B cell (primary cell): Measurements from ENCODE around the gene LDHA. TPM values are rescaled to one million over a fixed set of nuclear protein-coding genes. Genes with fewer than 3 reads are reported as not detected.

Experiments
- ATAC-seq: fragments of 200-7000 bp; cut with Tn5 transposase; one replicate; pipeline ENCODE4 v1.10.0; 2021; ENCODE audit warnings: low read depth, mild to moderate bottlenecking, moderate number of reproducible peaks, moderate library complexity
- CTCF ChIA-PET: fragments of 350-600 bp; sonication (Branson Sonifier 250); formaldehyde crosslinking; loops from one replicate; lab custom pipeline; 2021; ENCODE audit warnings: antibody characterized with exemption, inconsistent platforms; lab: Charles Lee
- POLR2A ChIA-PET: fragments of 350-600 bp; sonication (Branson Sonifier 250); formaldehyde crosslinking; loops from one replicate; lab custom pipeline; 2021; ENCODE audit warnings: antibody characterized with exemption; lab: Charles Lee
- DNase-seq: peaks from one replicate; pipeline ENCODE4 v3.0.0; 2013
- H2AFZ ChIP-seq: 2 replicates; pipeline ENCODE4 v1.6.1; 2012; ENCODE audit warnings: mild to moderate bottlenecking, low read depth, low read length; ENCODE audit not compliant: insufficient read depth, poor library complexity, severe bottlenecking
- H3K27ac ChIP-seq, 2 donors: 1 replicate in 1 of 2; 2 replicates in 1 of 2; pipeline ENCODE4 v1.5.1; 2012 to 2013; ENCODE audit warnings: low read length in 2 of 2, mild to moderate bottlenecking in 2 of 2, moderate library complexity in 1 of 2
- H3K27me3 ChIP-seq, 4 experiments: fragments of 200-600 bp in 1 of 4; sonication (generic) in 1 of 4; replicated peaks in 1 of 4; 1 replicate in 2 of 4; 2 replicates in 2 of 4; pipeline versions ENCODE4 v1.6.1 to v1.7.0; 2013 to 2016; ENCODE audit warnings: low read length in 3 of 4, mild to moderate bottlenecking in 2 of 4, mixed read lengths in 1 of 4, moderate library complexity in 1 of 4; ENCODE audit not compliant: insufficient read depth in 4 of 4, control insufficient read depth in 3 of 4; ENCODE audit errors: control extremely low read depth in 1 of 4
- H3K36me3 ChIP-seq, 2 experiments: replicated peaks in 1 of 2; 1 replicate in 1 of 2; 2 replicates in 1 of 2; pipeline versions ENCODE4 v1.6.1 to v1.7.1; 2013; ENCODE audit warnings: low read length in 1 of 2; ENCODE audit not compliant: insufficient read depth in 2 of 2, control insufficient read depth in 1 of 2; ENCODE audit errors: control extremely low read depth in 1 of 2, extremely low read depth in 1 of 2
- H3K4me1 ChIP-seq, 2 donors: fragments of 200-600 bp in 1 of 2; sonication (generic) in 1 of 2; 1 replicate in 1 of 2; 2 replicates in 1 of 2; pipeline versions ENCODE4 v1.5.1 to v1.6.1; 2013 to 2017; ENCODE audit warnings: low read length in 2 of 2; ENCODE audit not compliant: control insufficient read depth in 2 of 2, insufficient read depth in 2 of 2
- H3K4me2 ChIP-seq: replicated peaks from 2 replicates; pipeline ENCODE3; 2012; ENCODE audit warnings: mild to moderate bottlenecking, low read depth, low read length; ENCODE audit not compliant: poor library complexity, severe bottlenecking
- H3K4me3 ChIP-seq, 5 experiments: fragments of 200-600 bp in 1 of 5; sonication (generic) in 1 of 5; 1 replicate in 3 of 5; 2 replicates in 2 of 5; pipeline versions ENCODE4 v1.5.1 to v1.7.0; 2011 to 2016; ENCODE audit warnings: low read length in 4 of 5, mild to moderate bottlenecking in 4 of 5, low read depth in 2 of 5, control low read depth in 1 of 5, moderate library complexity in 1 of 5; ENCODE audit not compliant: insufficient read depth in 1 of 5; ENCODE audit errors: control extremely low read depth in 1 of 5, extremely low read depth in 1 of 5
- H3K79me2 ChIP-seq: fragments of 200-600 bp; sonication (generic); one replicate; pipeline ENCODE4 v1.6.0; 2016; ENCODE audit warnings: low read length; ENCODE audit not compliant: control insufficient read depth, insufficient read depth
- H3K9ac ChIP-seq: fragments of 200-600 bp; sonication (generic); 2 replicates; pipeline ENCODE4 v1.6.1; 2017; ENCODE audit warnings: mild to moderate bottlenecking, low read length, moderate library complexity
- H3K9me3 ChIP-seq, 3 donors: one replicate each; pipeline versions ENCODE4 v1.6.1 to v1.7.1; 2013; ENCODE audit warnings: low read length in 2 of 3; ENCODE audit not compliant: control insufficient read depth in 2 of 3, insufficient read depth in 1 of 3; ENCODE audit errors: control extremely low read depth in 1 of 3
- H4K20me1 ChIP-seq: 2 replicates; pipeline ENCODE4 v1.6.0; 2012; ENCODE audit warnings: mild to moderate bottlenecking, low read length; ENCODE audit not compliant: insufficient read depth, control insufficient read depth, poor library complexity, severe bottlenecking
- H3K27ac Mint-ChIP-seq: one replicate; pipeline ENCODE4 v1.8.0; 2021; ENCODE audit warnings: mixed read lengths
- H3K27me3 Mint-ChIP-seq: one replicate; pipeline ENCODE4 v1.8.0; 2021; ENCODE audit warnings: mixed read lengths
- H3K4me1 Mint-ChIP-seq: one replicate; pipeline ENCODE4 v1.8.0; 2021; ENCODE audit warnings: mixed read lengths
- H3K4me3 Mint-ChIP-seq: one replicate; pipeline ENCODE4 v1.8.0; 2021; ENCODE audit warnings: mixed read lengths
- H3K9me3 Mint-ChIP-seq: one replicate; pipeline ENCODE4 v1.8.0; 2022; ENCODE audit warnings: mixed read lengths; ENCODE audit not compliant: insufficient read depth
- CTCF ChIP-seq: fragments of 200-600 bp; IDR thresholded peaks from one replicate; pipeline ENCODE4 v1.8.0; 2022; ENCODE audit warnings: antibody characterized with exemption, mild to moderate bottlenecking
- EZH2 ChIP-seq: IDR thresholded peaks from 2 replicates; pipeline ENCODE4 v1.6.1; 2012; ENCODE audit warnings: borderline replicate concordance, low read depth, mild to moderate bottlenecking, moderate library complexity, low read length; ENCODE audit not compliant: insufficient read depth, poor library complexity, severe bottlenecking
- WGBS: methylation state at CpG from one replicate; pipeline ENCODE4 v1.1.5; 2013; ENCODE audit warnings: missing lambda C conversion rate; ENCODE audit not compliant: insufficient coverage; 5-methylcytosine and 5-hydroxymethylcytosine counted together
- intact Hi-C: fragments of 100-400 bp; cut with micrococcal nuclease; formaldehyde crosslinking; loops from one replicate; pipeline ENCODE4 v1.10.0; 2022
- polyA plus RNA-seq: library from polyadenylated mRNA; depleted of rRNA; stranded (reverse); fragments of >200 nt; gene quantifications from 2 replicates; pipeline ENCODE4 v1.2.3, GENCODE V29; 2012
- total RNA-seq, 2 donors: library from RNA; stranded (reverse); fragments of 120-200 nt in 1 of 2; gene quantifications; 1 replicate in 1 of 2; 2 replicates in 1 of 2; pipeline versions ENCODE4 v1.2.3 to v1.2.4, GENCODE V29; 2013 to 2022

Gene LDHA
- total and polyA plus RNA-seq, 2 donors (not counting 1 experiment from before 2014, with no cell fraction given), result 91.2 to 113 TPM

GRCh38 chr11:18438691-18439090, 44.3 kb downstream of the LDHA start:
- H4K20me1 ChIP-seq, result no peaks in the 10 kb centered on the region
- ATAC-seq (no peak), DNase-seq (no peak)
- no peaks in the 10 kb centered on the region for H3K27me3 ChIP-seq
- H3K4me3 ChIP-seq, result no peak overlapping the region
- no peak overlapping the region for H3K9ac ChIP-seq
- H2AFZ ChIP-seq, result no peak overlapping the region
- no peak overlapping the region for H3K4me2 ChIP-seq
- Mint-ChIP-seq H3K4me3 (no peak overlapping the region), H3K27me3 (peaks cover 5% of the 10 kb centered on the region), H3K9me3 (no peaks in the 10 kb centered on the region), H3K4me1 (no peaks in the 10 kb centered on the region), H3K27ac (no peak overlapping the region)
- H3K9me3 ChIP-seq, result no peaks in the 10 kb centered on the region
- ChIA-PET CTCF (no interaction called here), POLR2A (no interaction called here)
- H3K79me2 ChIP-seq, result no peaks in the 10 kb centered on the region
- H3K36me3 ChIP-seq, result no peaks in the 10 kb centered on the region
- TF ChIP-seq EZH2 (no peak), CTCF (no peak)
- H3K27ac ChIP-seq, result no peak overlapping the region
- intact Hi-C loops, result no loop called here
- no CpG with 5 or more reads among the region's 2 CpGs for WGBS
- H3K4me1 ChIP-seq, result no peaks in the 10 kb centered on the region

- TF ChIP-seq CTCF (no peak), EZH2 (no peak)
- Histone ChIP-seq H3K27me3 (no peaks in the 10 kb centered on the region), H4K20me1 (no peaks in the 10 kb centered on the region), H3K79me2 (no peaks in the 10 kb centered on the region), H3K36me3 (no peaks in the 10 kb centered on the region), H2AFZ (no peak overlapping the region), H3K4me1 (no peaks in the 10 kb centered on the region), H3K27ac (no peak overlapping the region), H3K4me2 (no peak overlapping the region), H3K9ac (no peak overlapping the region), H3K9me3 (no peaks in the 10 kb centered on the region), H3K4me3 (no peak overlapping the region)
- H3K27ac Mint-ChIP-seq, result no peak overlapping the region
- CTCF ChIA-PET, result no interaction called here
- peaks cover 3% of the 10 kb centered on the region for H3K4me1 Mint-ChIP-seq
- DNase-seq (no peak), ATAC-seq (no peak)
- H3K27me3 Mint-ChIP-seq, result peaks cover 15% of the 10 kb centered on the region
- H3K9me3 Mint-ChIP-seq, result no peaks in the 10 kb centered on the region
- intact Hi-C loops, result no loop called here
- WGBS, result 100% methylated on average over 1 of the region's 3 CpGs
- POLR2A ChIA-PET, result interaction anchor here (0.7 kb wide), 1 partner anchor 240 kb away, joined by 12 read pairs; no protein-coding TSS in a partner anchor
- no peak overlapping the region for H3K4me3 Mint-ChIP-seq
Observed at GRCh38 chr11:18449251-18449650, 54.9 kb downstream of the LDHA start.
